LHCN-M2 (cell line): ENCODE measurements around the gene HIP1. TPM values are rescaled to one million over a fixed set of nuclear protein-coding genes. Genes with fewer than 3 reads are reported as not detected.
A peak's percentile ranks its signal among the peaks of the same experiment; 100 is the strongest.
"Not testable (repeated sequence)": the region's sequence is repeated elsewhere in the genome, so short reads cannot be mapped to it uniquely, and the experiment has no call there.

Experiments used
- DNase-seq: peaks from one replicate; pipeline ENCODE4 v3.0.0-alpha.2; 2012; ENCODE audit warnings: low read depth
- total RNA-seq: library from RNA; depleted of rRNA; stranded (reverse); fragments of >200 nt; gene quantifications from 2 replicates; pipeline ENCODE4 v1.2.3, GENCODE V29; 2014

The HIP1 gene
- total RNA-seq, 1 experiment from 2014 or later = 22.4 TPM

DNA sequence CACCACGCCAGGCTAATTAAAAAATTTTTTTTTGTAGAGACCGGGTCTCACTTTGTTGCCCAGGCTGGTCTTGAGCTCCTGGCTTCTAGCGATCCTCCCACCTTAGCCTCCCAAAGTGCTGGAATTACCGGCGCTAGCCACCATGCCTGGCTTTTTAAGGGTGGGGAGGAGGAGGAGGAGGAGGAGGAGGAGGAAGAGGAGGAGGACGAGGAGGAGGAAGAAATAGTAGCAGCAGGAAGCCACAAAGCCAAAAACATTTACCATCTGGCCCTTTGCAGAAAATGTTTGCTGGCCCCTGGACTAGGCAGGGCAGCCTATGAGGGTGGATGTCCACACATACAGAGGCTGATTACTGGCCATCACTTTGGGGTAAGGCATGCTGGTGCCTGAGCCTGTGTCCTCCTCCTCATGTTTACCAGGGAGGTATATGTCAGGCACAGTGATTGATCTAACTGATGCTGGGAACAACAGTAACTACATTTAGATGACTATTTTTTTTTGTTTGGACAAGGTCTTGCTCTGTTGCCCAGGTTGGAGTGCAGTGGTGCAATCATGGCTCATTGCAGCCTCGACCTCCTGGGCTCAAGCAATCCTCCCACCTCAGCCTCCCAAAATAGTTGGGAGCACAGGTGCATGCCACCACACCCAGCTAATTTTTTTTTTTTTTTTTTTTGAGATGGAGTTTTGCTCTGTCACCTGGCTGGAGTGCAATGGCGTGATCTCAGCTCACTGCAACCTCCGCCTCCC is 122.1 kb downstream of the HIP1 start:
- DNase-seq = no peak

GRCh38 chr7:75614401-75614800 is 124.3 kb downstream of the HIP1 start:
- no peak for DNase-seq

DNA sequence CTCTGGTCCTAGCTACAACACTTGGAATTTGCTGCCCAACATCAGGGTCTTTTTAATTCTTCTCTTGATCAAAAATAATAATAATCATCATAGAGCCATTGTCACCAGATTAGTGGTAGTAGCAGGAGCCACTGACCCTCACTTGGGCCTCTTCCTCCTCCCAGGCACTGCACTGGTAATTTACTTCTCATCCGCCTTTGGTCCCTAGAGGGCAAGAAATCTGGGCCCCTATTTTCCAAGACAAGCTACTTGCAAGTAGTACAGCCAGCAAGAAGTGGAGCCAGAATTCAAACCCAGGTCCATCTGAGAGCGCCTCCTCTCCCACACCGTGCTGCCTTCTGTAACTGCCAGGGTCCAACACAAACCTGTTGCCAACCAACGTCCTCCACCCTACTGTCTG is 125.4 kb downstream of the HIP1 start:
- no peak for DNase-seq

GRCh38 chr7:75611557-75612178 is 127.1 kb downstream of the HIP1 start:
- peak; percentile 46 for DNase-seq

GRCh38 chr7:75609416-75609815 is 129.3 kb downstream of the HIP1 start:
- not testable (repeated sequence) for DNase-seq

GRCh38 chr7:75608451-75609122 is 130.2 kb downstream of the HIP1 start:
- no peak for DNase-seq

- no peak for DNase-seq
Observed at GRCh38 chr7:75604408-75604807, 134.3 kb downstream of the HIP1 start.

DNA sequence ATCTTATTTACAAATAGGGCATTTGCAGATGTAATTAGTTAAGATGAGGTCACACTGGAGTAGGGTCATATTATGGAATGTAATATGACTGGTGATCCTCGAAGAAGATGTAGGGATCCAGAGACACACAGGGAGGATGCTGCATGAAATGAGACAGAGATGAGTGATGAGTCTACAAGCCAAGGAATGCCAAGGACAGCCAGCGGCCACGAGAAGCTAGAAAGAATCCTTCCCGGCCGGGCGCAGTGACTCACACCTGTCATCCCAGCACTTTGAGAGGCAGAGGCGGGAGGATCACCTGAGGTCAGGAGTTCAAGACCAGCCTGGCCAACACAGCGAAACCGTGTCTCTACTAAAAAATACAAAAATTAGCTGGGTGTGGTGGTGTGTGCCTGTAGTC is 135.9 kb downstream of the HIP1 start:
- DNase-seq = peak; percentile 21

GRCh38 chr7:75601539-75601938 is 137.2 kb downstream of the HIP1 start:
- DNase-seq = no peak

- DNase-seq = not testable (repeated sequence)
Observed at GRCh38 chr7:75600748-75601147, 138.0 kb downstream of the HIP1 start.

GRCh38 chr7:75599244-75599781 is 139.4 kb downstream of the HIP1 start:
- no peak for DNase-seq

- no peak for DNase-seq
Observed at GRCh38 chr7:75596727-75597614, 141.8 kb downstream of the HIP1 start.

- DNase-seq = no peak
Observed at GRCh38 chr7:75595766-75596165, 143.0 kb downstream of the HIP1 start.

DNA sequence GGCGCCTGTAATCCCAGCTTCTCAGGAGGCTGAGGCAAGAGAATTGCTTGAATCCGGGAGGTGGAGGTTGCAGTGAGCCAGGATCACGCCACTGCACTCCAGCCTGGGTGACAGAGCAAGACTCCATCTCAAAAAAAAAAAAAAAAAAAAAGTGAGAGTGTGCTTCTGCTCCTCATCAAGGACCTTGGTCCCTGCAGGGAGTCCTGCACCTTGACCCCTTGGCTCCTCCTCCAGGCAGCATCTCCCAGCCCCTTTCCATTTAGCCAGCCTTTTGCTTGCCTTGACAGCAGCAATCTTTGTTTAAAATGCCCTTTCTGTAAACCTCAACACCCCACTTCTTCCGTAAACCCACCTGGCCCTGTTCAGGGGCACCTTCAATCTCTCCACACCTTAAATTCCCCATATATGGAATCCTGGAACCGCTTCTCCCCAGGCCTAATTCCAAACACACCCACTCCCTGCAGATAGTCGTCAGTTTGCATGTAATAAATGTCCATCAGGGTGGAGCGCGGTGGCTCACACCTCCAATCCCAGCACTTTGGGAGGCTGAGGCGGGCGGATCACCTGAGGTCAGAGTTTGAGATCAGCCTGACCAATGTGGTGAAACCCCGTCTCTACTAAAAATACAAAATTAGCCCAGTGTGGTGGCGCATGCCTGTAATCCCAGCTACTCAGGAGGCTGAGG is 145.1 kb downstream of the HIP1 start:
- DNase-seq = not testable (repeated sequence)

- no peak for DNase-seq
Observed at GRCh38 chr7:75591467-75592255, 147.1 kb downstream of the HIP1 start.

GRCh38 chr7:75590373-75591005 is 148.3 kb downstream of the HIP1 start:
- DNase-seq = no peak

DNA sequence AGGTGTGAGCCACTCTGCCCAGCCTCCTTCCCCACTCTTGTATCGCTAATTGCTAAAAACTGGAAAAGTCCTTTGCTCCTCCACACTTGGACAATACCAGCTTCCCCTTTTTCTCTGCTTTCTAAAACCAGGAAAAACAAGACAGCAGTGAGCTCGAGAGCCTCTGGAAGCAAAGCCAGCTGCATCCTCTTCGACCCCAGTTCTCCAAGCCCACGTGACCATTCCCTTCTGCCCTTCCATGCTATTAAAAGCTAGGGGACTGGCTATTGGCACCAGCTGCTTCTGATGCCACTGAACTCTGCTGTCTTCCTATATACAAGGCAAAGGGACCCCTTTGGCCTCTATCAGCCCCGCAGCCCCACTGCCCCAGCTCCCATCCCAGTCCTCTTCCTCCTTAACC is 154.4 kb downstream of the HIP1 start:
- no peak for DNase-seq

DNA sequence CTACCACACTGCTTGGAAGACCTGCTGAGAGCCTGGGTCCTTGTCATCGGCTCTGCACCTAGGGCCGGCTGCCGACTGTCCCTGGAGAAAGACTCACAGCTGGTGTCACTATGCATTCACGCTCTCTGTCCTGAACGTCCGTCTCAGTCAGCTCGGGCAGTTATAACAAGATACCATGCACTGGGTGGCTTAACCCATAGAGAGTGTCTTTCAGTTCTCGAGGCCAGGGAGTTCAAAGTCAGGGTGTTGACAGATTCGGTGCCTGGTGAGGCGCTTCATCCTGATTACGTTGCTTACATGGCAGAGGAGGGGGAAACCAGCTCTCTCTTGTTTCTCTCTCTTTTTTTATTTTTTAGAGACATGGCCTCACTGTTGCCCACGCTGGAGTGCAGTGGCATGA is 155.5 kb downstream of the HIP1 start:
- no peak for DNase-seq

DNA sequence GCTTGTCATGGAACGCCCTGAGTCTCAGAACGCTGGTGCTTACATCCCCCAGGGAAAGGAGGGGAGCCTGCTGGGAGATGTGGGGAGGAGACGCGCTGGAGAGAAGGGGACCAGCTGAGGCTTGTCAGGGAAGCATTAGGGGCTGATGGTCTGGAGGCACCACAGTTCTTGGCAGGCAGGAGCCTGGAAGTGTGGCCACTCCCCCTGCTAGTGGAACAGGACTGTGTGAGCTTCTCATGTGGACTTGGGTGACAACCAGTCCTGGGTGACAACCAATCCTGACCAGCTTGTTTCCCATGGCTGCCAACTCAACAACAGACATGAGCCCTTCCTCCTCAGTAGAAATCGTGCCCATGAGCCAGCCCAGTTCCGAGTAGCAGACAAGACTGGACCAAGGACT is 158.8 kb downstream of the HIP1 start:
- no peak for DNase-seq

GRCh38 chr7:75578081-75578480 is 160.7 kb downstream of the HIP1 start:
- no peak for DNase-seq
